PC-3 (cell line): ENCODE data around the gene TMEM132D. TPM values are rescaled to one million over a fixed set of nuclear protein-coding genes. Genes with fewer than 3 reads are reported as not detected.

Experiments
- ATAC-seq: fragments of 200-7000 bp; cut with Tn5 transposase; 2 replicates; pipeline ENCODE4 v1.9.1; 2020; ENCODE audit warnings: mild to moderate bottlenecking, moderate library complexity
- BruUV-seq: library from RNA; stranded (reverse); fragments of 400-500 nt; replicated peaks from 2 replicates; lab custom pipeline; 2021; lab: Mats Ljungman, UMichigan
- CTCF ChIA-PET: fragments of 300-600 bp; sonication (Branson Sonifier 250); formaldehyde crosslinking; loops from one replicate; lab custom pipeline; 2022; ENCODE audit warnings: antibody characterized with exemption; lab: Charles Lee
- POLR2A ChIA-PET: fragments of 300-600 bp; sonication (Branson Sonifier 250); formaldehyde crosslinking; loops from one replicate; lab custom pipeline; 2022; ENCODE audit warnings: antibody characterized with exemption; ENCODE audit not compliant: unreplicated experiment; lab: Charles Lee
- DNase-seq: peaks from one replicate; pipeline ENCODE4 v3.0.0-alpha.2; 2015
- H2AFZ ChIP-seq: fragments of 300-600 bp; sonication (generic); 2 replicates; pipeline ENCODE4 v1.6.0; 2016; ENCODE audit warnings: antibody characterized with exemption, low read length
- H3F3A ChIP-seq: fragments of 300-600 bp; sonication (generic); one replicate; pipeline ENCODE4 v1.6.0; 2017; ENCODE audit warnings: antibody characterized with exemption, low read length, control low read depth, mild to moderate bottlenecking; ENCODE audit not compliant: unreplicated experiment
- H3K27ac ChIP-seq: fragments of 300-600 bp; sonication (generic); 2 replicates; pipeline ENCODE4 v1.5.1; 2016; ENCODE audit warnings: mild to moderate bottlenecking, low read length
- H3K27me3 ChIP-seq: fragments of 300-600 bp; sonication (generic); 2 replicates; pipeline ENCODE4 v1.6.1; 2016; ENCODE audit warnings: low read length, mixed read lengths
- H3K36me3 ChIP-seq: fragments of 300-600 bp; sonication (generic); 2 replicates; pipeline ENCODE4 v1.6.1; 2016; ENCODE audit warnings: low read depth, mixed run types, low read length, mixed read lengths
- H3K4me1 ChIP-seq: fragments of 300-600 bp; sonication (generic); 2 replicates; pipeline ENCODE4 v1.5.1; 2016; ENCODE audit warnings: low read length; ENCODE audit not compliant: insufficient read depth
- H3K4me2 ChIP-seq: fragments of 300-600 bp; sonication (generic); 2 replicates; pipeline ENCODE4 v1.6.0; 2016; ENCODE audit warnings: low read length
- H3K4me3 ChIP-seq: fragments of 300-600 bp; sonication (generic); 2 replicates; pipeline ENCODE4 v1.5.1; 2016; ENCODE audit warnings: mild to moderate bottlenecking, low read length, mixed read lengths
- H3K79me2 ChIP-seq: fragments of 300-600 bp; sonication (generic); 2 replicates; pipeline ENCODE4 v1.6.1; 2017; ENCODE audit warnings: low read length, mixed read lengths
- H3K9ac ChIP-seq: fragments of 300-600 bp; sonication (generic); 2 replicates; pipeline ENCODE4 v1.6.0; 2016; ENCODE audit warnings: mild to moderate bottlenecking, low read length
- H3K9me2 ChIP-seq: fragments of 300-600 bp; sonication (generic); replicated peaks from 2 replicates; pipeline ENCODE4 v1.6.1; 2016; ENCODE audit warnings: mixed run types, low read length, mixed read lengths
- H3K9me3 ChIP-seq: fragments of 300-600 bp; sonication (generic); 2 replicates; pipeline ENCODE4 v1.6.1; 2016; ENCODE audit warnings: low read length, mixed read lengths
- H4K20me1 ChIP-seq: fragments of 300-600 bp; sonication (generic); 2 replicates; pipeline ENCODE4 v1.6.1; 2016; ENCODE audit warnings: low read length, mixed read lengths
- CTCF ChIP-seq: fragments of 300-600 bp; sonication (generic); conservative IDR thresholded peaks from 2 replicates; pipeline ENCODE4 v1.5.1; 2017; ENCODE audit warnings: antibody characterized with exemption, low read depth, mild to moderate bottlenecking, low read length
- EZH2 ChIP-seq: fragments of 300-600 bp; sonication (generic); IDR thresholded peaks from one replicate; pipeline ENCODE4 v1.6.1; 2017; ENCODE audit warnings: antibody characterized with exemption, mild to moderate bottlenecking, low read length; ENCODE audit not compliant: unreplicated experiment
- EZH2phosphoT487 ChIP-seq: fragments of 300-600 bp; sonication (generic); IDR thresholded peaks from 2 replicates; pipeline ENCODE4 v1.6.1; 2018; ENCODE audit warnings: mild to moderate bottlenecking, antibody characterized with exemption, low read length, borderline replicate concordance
- intact Hi-C: fragments of 100-400 bp; cut with micrococcal nuclease; formaldehyde crosslinking; loops from 2 replicates; pipeline ENCODE4 v1.9.0; 2023
- total RNA-seq: library from RNA; depleted of rRNA; stranded (reverse); fragments of >200 nt; gene quantifications from 2 replicates; pipeline ENCODE4 v1.2.3, GENCODE V29; 2014

TMEM132D gene
- total RNA-seq, 1 experiment from 2014 or later: not detected

DNA sequence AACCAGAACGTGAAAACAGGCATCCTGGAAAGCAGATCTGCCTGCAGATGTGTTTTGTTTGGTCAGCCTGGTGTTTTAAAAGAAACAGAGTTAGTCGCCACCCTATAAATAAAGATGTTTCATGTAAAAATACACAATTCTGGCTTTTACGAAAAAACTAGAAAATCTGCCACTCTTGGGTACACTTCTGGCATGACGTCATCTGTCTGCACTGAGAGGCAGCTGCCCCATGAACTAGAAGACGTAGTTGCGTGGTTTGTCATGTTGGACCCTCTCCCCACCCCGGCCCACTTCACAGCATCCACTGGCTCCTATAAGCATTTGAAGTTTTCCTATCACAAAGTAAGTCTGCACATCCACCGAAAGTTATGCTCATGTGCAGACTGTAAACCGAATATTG lies 658.1 kb downstream of the TMEM132D start:
- H3F3A ChIP-seq: no peaks in the 10 kb centered on the region
- no peak for TF ChIP-seq CTCF
- no peak for TF ChIP-seq EZH2phosphoT487
- TF ChIP-seq EZH2: no peak

GRCh38 chr12:129241852-129242251 lies 662.0 kb downstream of the TMEM132D start:
- H3K4me1 ChIP-seq: no peaks in the 10 kb centered on the region
- H3K9me2 ChIP-seq: no peaks in the 10 kb centered on the region
- no TSS peak for BruUV-seq
- intact Hi-C loops: no loop called here
- H3K27ac ChIP-seq: no peak overlapping the region
- POLR2A ChIA-PET: no interaction called here
- H2AFZ ChIP-seq: no peak overlapping the region
- H3K9ac ChIP-seq: no peak overlapping the region
- no peaks in the 10 kb centered on the region for H3F3A ChIP-seq
- no peak for TF ChIP-seq CTCF
- TF ChIP-seq EZH2phosphoT487: no peak
- ATAC-seq (no peak), DNase-seq (no peak)
- H3K36me3 ChIP-seq: no peaks in the 10 kb centered on the region
- H3K27me3 ChIP-seq: peaks cover 11% of the 10 kb centered on the region
- no peak overlapping the region for H3K4me2 ChIP-seq
- CTCF ChIA-PET: no interaction called here
- H3K9me3 ChIP-seq: no peaks in the 10 kb centered on the region; the same call in 1 of the 2 replicates
- H4K20me1 ChIP-seq: no peaks in the 10 kb centered on the region
- H3K79me2 ChIP-seq: no peaks in the 10 kb centered on the region
- H3K4me3 ChIP-seq: no peak overlapping the region

More for the DNA sequence above, 658.1 kb downstream of the TMEM132D start:
- no TSS peak for BruUV-seq
- Histone ChIP-seq H3K4me2 (no peak overlapping the region), H3K27ac (no peak overlapping the region), H3K4me1 (no peaks in the 10 kb centered on the region), H3K9me3 (no peaks in the 10 kb centered on the region; the same call in 1 of the 2 replicates), H3K9me2 (no peaks in the 10 kb centered on the region), H3K36me3 (no peaks in the 10 kb centered on the region), H3K27me3 (peaks cover 18% of the 10 kb centered on the region), H4K20me1 (no peaks in the 10 kb centered on the region), H3K4me3 (no peak overlapping the region), H3K79me2 (no peaks in the 10 kb centered on the region), H3K9ac (no peak overlapping the region), H2AFZ (no peak overlapping the region)
- POLR2A ChIA-PET: no interaction called here
- intact Hi-C loops: no loop called here
- CTCF ChIA-PET: no interaction called here
- DNase-seq (no peak), ATAC-seq (no peak)

GRCh38 chr12:129237881-129238280 lies 665.9 kb downstream of the TMEM132D start:
- no peak for DNase-seq
- H3K9me3 ChIP-seq: no peaks in the 10 kb centered on the region; the same call in 1 of the 2 replicates
- no peaks in the 10 kb centered on the region for H3F3A ChIP-seq
- no peaks in the 10 kb centered on the region for H3K36me3 ChIP-seq
- H3K4me1 ChIP-seq: no peaks in the 10 kb centered on the region
- peaks cover 5% of the 10 kb centered on the region; the same call in 1 of the 2 replicates for H3K27me3 ChIP-seq
- no peak overlapping the region for H3K9ac ChIP-seq
- POLR2A ChIA-PET: no interaction called here
- H3K27ac ChIP-seq: no peak overlapping the region
- no peaks in the 10 kb centered on the region for H4K20me1 ChIP-seq
- TF ChIP-seq EZH2 (no peak), EZH2phosphoT487 (no peak), CTCF (no peak)
- intact Hi-C loops: no loop called here
- CTCF ChIA-PET: no interaction called here
- no peak overlapping the region for H2AFZ ChIP-seq
- H3K4me3 ChIP-seq: no peak overlapping the region
- H3K79me2 ChIP-seq: no peaks in the 10 kb centered on the region
- ATAC-seq: no peak
- BruUV-seq: no TSS peak
- no peak overlapping the region for H3K4me2 ChIP-seq
- no peaks in the 10 kb centered on the region for H3K9me2 ChIP-seq
